Measurements from ENCODE around the gene NUCKS1. TPM values are rescaled to one million over a fixed set of nuclear protein-coding genes. Genes with fewer than 3 reads are reported as not detected.

NUCKS1 gene
- total and polyA plus RNA-seq, 2 donors (not counting 1 experiment from before 2014, with no cell fraction given) = 98.1 to 137 TPM

DNA sequence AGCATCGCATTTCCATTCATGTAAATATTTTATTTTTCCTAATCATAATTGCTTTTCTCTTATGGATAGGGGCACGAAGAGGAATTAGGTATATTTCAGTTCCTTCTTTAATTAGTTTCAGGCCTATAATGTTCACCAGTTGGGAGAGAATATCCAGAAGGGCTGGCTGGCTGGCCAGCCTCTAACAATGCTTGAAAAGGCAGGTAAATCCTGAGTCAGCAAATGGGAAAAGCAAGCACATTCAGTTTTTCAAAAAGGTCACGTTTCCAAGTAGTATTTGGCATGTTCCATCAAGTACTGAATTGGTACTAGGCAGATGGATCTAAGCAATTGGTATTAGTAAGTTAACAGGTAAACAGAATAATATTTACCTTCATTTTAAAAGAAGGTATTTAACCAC is 17.3 kb upstream of the NUCKS1 start:
- H3K4me3 ChIP-seq (replicated peaks in 1 of 4; ENCODE audit: control extremely low read depth in 1 of 4, insufficient read depth in 1 of 4, low read depth in 3 of 4, low read length in 4 of 4) = no peak overlapping the region
- H3K9me3 ChIP-seq (ENCODE audit: control insufficient read depth, insufficient read depth, low read depth, low read length) = no peaks in the 10 kb centered on the region
- no peak for DNase-seq (ENCODE audit: low read depth in 2 of 2)
- H3K79me2 ChIP-seq (ENCODE audit: control insufficient read depth, insufficient read depth, low read length) = no peaks in the 10 kb centered on the region
- H3K9ac ChIP-seq (ENCODE audit: insufficient read depth, low read length) = no peak overlapping the region
- no peaks in the 10 kb centered on the region for H3K36me3 ChIP-seq (ENCODE audit: control insufficient read depth, insufficient read depth, low read length)
- H2AFZ ChIP-seq (ENCODE audit: low read length) = no peak overlapping the region
- no peak overlapping the region for H3K27ac ChIP-seq (ENCODE audit: insufficient read depth, low read length)
- TF ChIP-seq CTCF (conservative IDR thresholded peaks at IDR 0.05 in 1 of 2, IDR thresholded peaks at IDR 0.05 in 1 of 2; ENCODE audit: low read depth in 1 of 2, low read length in 2 of 2) (no peak), EZH2 (IDR thresholded peaks at IDR 0.05; ENCODE audit: low read length, missing control alignments) (no peak)
- no peaks in the 10 kb centered on the region for H3K27me3 ChIP-seq (ENCODE audit: control insufficient read depth, insufficient read depth, low read length)
- no peaks in the 10 kb centered on the region for H4K20me1 ChIP-seq (ENCODE audit: control insufficient read depth, extremely low read depth, insufficient read depth, low read length)
- peaks cover 8% of the 10 kb centered on the region for H3K4me1 ChIP-seq (ENCODE audit: control insufficient read depth, extremely low read depth, insufficient read depth, low read length)
- H3K4me2 ChIP-seq (ENCODE audit: extremely low read depth, insufficient read depth, low read length) = no peak overlapping the region

DNA sequence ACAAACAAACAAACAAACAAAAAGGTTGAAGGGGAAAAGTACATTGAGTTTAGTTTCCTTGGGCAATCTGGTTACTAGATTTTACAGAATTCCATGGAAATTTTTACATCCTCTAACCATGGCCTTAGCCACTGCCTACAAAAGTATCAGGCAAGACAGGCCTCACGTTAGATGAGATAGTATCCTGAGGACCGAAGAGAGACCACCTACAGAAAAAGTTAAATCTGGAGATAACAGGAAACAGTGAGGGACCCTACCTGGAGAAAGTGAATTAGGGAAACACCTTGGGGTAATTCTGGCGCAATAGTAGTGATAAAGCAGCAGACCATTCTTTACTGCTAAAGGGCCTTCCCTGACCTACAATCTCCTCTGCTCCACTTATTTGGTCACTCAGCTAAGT is 16.6 kb upstream of the NUCKS1 start:
- H3K4me1 ChIP-seq (ENCODE audit: control insufficient read depth, extremely low read depth, insufficient read depth, low read length) = peaks cover 8% of the 10 kb centered on the region
- no peak overlapping the region for H2AFZ ChIP-seq (ENCODE audit: low read length)
- no peaks in the 10 kb centered on the region for H3K36me3 ChIP-seq (ENCODE audit: control insufficient read depth, insufficient read depth, low read length)
- no peak overlapping the region for H3K4me2 ChIP-seq (ENCODE audit: extremely low read depth, insufficient read depth, low read length)
- H3K27ac ChIP-seq (ENCODE audit: insufficient read depth, low read length) = no peak overlapping the region
- DNase-seq (ENCODE audit: low read depth in 2 of 2) = no peak
- H3K9me3 ChIP-seq (ENCODE audit: control insufficient read depth, insufficient read depth, low read depth, low read length) = no peaks in the 10 kb centered on the region
- no peaks in the 10 kb centered on the region for H3K27me3 ChIP-seq (ENCODE audit: control insufficient read depth, insufficient read depth, low read length)
- no peak overlapping the region for H3K9ac ChIP-seq (ENCODE audit: insufficient read depth, low read length)
- H3K79me2 ChIP-seq (ENCODE audit: control insufficient read depth, insufficient read depth, low read length) = no peaks in the 10 kb centered on the region
- TF ChIP-seq EZH2 (IDR thresholded peaks at IDR 0.05; ENCODE audit: low read length, missing control alignments) = no peak
- no peak for TF ChIP-seq CTCF (conservative IDR thresholded peaks at IDR 0.05 in 1 of 2, IDR thresholded peaks at IDR 0.05 in 1 of 2; ENCODE audit: low read depth in 1 of 2, low read length in 2 of 2)
- no peak overlapping the region for H3K4me3 ChIP-seq (replicated peaks in 1 of 4; ENCODE audit: control extremely low read depth in 1 of 4, insufficient read depth in 1 of 4, low read depth in 3 of 4, low read length in 4 of 4)
- no peaks in the 10 kb centered on the region for H4K20me1 ChIP-seq (ENCODE audit: control insufficient read depth, extremely low read depth, insufficient read depth, low read length)

DNA sequence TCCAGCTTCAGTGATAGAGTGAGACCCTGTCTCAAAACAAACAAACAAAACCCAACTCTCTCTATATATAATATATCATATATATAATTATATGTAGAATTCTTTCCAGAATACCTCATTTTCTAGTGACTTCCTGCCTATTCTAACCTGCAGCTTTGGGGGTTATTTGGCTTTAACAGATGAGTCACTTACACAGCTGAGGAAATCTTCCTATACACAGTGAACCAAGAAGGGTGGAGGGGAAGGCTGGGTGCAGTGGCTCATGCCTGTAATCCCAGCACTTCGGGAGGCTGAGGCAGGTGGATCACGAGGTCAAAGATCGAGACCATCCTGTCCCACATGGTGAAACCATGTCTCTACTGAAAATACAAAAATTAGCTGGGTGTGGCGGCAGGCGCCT is 16.1 kb upstream of the NUCKS1 start:
- no peak overlapping the region for H3K4me2 ChIP-seq (ENCODE audit: extremely low read depth, insufficient read depth, low read length)
- H3K4me3 ChIP-seq (replicated peaks in 1 of 4; ENCODE audit: control extremely low read depth in 1 of 4, insufficient read depth in 1 of 4, low read depth in 3 of 4, low read length in 4 of 4) = no peak overlapping the region
- no peak overlapping the region for H3K9ac ChIP-seq (ENCODE audit: insufficient read depth, low read length)
- H2AFZ ChIP-seq (ENCODE audit: low read length) = no peak overlapping the region
- H3K27me3 ChIP-seq (ENCODE audit: control insufficient read depth, insufficient read depth, low read length) = no peaks in the 10 kb centered on the region
- H3K4me1 ChIP-seq (ENCODE audit: control insufficient read depth, extremely low read depth, insufficient read depth, low read length) = peaks cover 8% of the 10 kb centered on the region
- TF ChIP-seq EZH2 (IDR thresholded peaks at IDR 0.05; ENCODE audit: low read length, missing control alignments) (no peak), CTCF (conservative IDR thresholded peaks at IDR 0.05 in 1 of 2, IDR thresholded peaks at IDR 0.05 in 1 of 2; ENCODE audit: low read depth in 1 of 2, low read length in 2 of 2) (no peak)
- H4K20me1 ChIP-seq (ENCODE audit: control insufficient read depth, extremely low read depth, insufficient read depth, low read length) = no peaks in the 10 kb centered on the region
- no peaks in the 10 kb centered on the region for H3K9me3 ChIP-seq (ENCODE audit: control insufficient read depth, insufficient read depth, low read depth, low read length)
- peak in 1 of 2 donors; percentile 54 for DNase-seq (ENCODE audit: low read depth in 2 of 2)
- no peaks in the 10 kb centered on the region for H3K36me3 ChIP-seq (ENCODE audit: control insufficient read depth, insufficient read depth, low read length)
- no peak overlapping the region for H3K27ac ChIP-seq (ENCODE audit: insufficient read depth, low read length)
- no peaks in the 10 kb centered on the region for H3K79me2 ChIP-seq (ENCODE audit: control insufficient read depth, insufficient read depth, low read length)

Measured in fibroblast of lung (primary cell).